Limb (tissue), 2 donors: Measurements from ENCODE around the gene WDR59.

Experiments
- DNase-seq, 2 donors: peaks; one replicate each; pipeline ENCODE4 v3.0.0-alpha.2; 2016; ENCODE audit errors: extremely low spot score in 2 of 2

WDR59 gene

GRCh38 chr16:74984194-74984528 lies 762 bp downstream of the WDR59 start:
- no peak for DNase-seq

GRCh38 chr16:74982256-74982655 lies 2.7 kb downstream of the WDR59 start:
- no peak for DNase-seq

GRCh38 chr16:74975591-74975990 lies 9.3 kb downstream of the WDR59 start:
- DNase-seq, result no peak

- no peak for DNase-seq
Observed at GRCh38 chr16:74973304-74973703, 11.6 kb downstream of the WDR59 start.

- DNase-seq, result no peak
Observed at GRCh38 chr16:74954763-74955162, 30.2 kb downstream of the WDR59 start.

GRCh38 chr16:74951681-74952080 lies 33.2 kb downstream of the WDR59 start:
- no peak for DNase-seq

- DNase-seq, result no peak
Observed at GRCh38 chr16:74951206-74951605, 33.7 kb downstream of the WDR59 start.

- DNase-seq, result no peak
Observed at GRCh38 chr16:74950511-74950910, 34.4 kb downstream of the WDR59 start.

GRCh38 chr16:74949309-74949708 lies 35.6 kb downstream of the WDR59 start:
- no peak for DNase-seq

GRCh38 chr16:74944466-74944865 lies 40.5 kb downstream of the WDR59 start:
- no peak for DNase-seq

- DNase-seq, result no peak
Observed at GRCh38 chr16:74942977-74943918, 41.7 kb downstream of the WDR59 start.

GRCh38 chr16:74942566-74942965 lies 42.4 kb downstream of the WDR59 start:
- no peak for DNase-seq

- no peak for DNase-seq
Observed at GRCh38 chr16:74939688-74940087, 45.2 kb downstream of the WDR59 start.

- no peak for DNase-seq
Observed at GRCh38 chr16:74936902-74937560, 47.9 kb downstream of the WDR59 start.

- no peak for DNase-seq
Observed at GRCh38 chr16:74931445-74931844, 53.5 kb downstream of the WDR59 start.

- DNase-seq, result no peak
Observed at GRCh38 chr16:74929636-74930035, 55.3 kb downstream of the WDR59 start.

GRCh38 chr16:74926805-74927204 lies 58.1 kb downstream of the WDR59 start:
- no peak for DNase-seq

GRCh38 chr16:74923766-74924460 lies 61.0 kb downstream of the WDR59 start:
- DNase-seq, result no peak

GRCh38 chr16:74922150-74923138 lies 62.5 kb downstream of the WDR59 start:
- peak in 1 of 2 donors; percentile 10 for DNase-seq

GRCh38 chr16:74921051-74921450 lies 63.9 kb downstream of the WDR59 start:
- DNase-seq, result no peak

- DNase-seq, result no peak
Observed at GRCh38 chr16:74909665-74910064, 75.3 kb downstream of the WDR59 start.
